Endothelial cell (in vitro differentiated cells): Measurements from ENCODE around the gene PPP2R2C. TPM values are rescaled to one million over a fixed set of nuclear protein-coding genes. Genes with fewer than 3 reads are reported as not detected.

Experiments used
- DNase-seq: peaks from one replicate; pipeline ENCODE4 v3.0.0; 2021; ENCODE audit warnings: low spot score
- H3K27ac Mint-ChIP-seq: one replicate; pipeline ENCODE4 v1.8.0; 2021; ENCODE audit warnings: mixed read lengths, inconsistent platforms; ENCODE audit not compliant: unreplicated experiment
- H3K27me3 Mint-ChIP-seq: one replicate; pipeline ENCODE4 v1.8.0; 2021; ENCODE audit warnings: mild to moderate bottlenecking, moderate library complexity, mixed read lengths, inconsistent platforms; ENCODE audit not compliant: unreplicated experiment
- H3K36me3 Mint-ChIP-seq: one replicate; pipeline ENCODE4 v1.8.0; 2021; ENCODE audit warnings: mild to moderate bottlenecking, low read depth, mixed read lengths, inconsistent platforms; ENCODE audit not compliant: unreplicated experiment
- H3K4me1 Mint-ChIP-seq: one replicate; pipeline ENCODE4 v1.8.0; 2021; ENCODE audit warnings: mild to moderate bottlenecking, mixed read lengths, inconsistent platforms; ENCODE audit not compliant: unreplicated experiment
- H3K4me3 Mint-ChIP-seq: one replicate; pipeline ENCODE4 v1.8.0; 2021; ENCODE audit warnings: mild to moderate bottlenecking, mixed read lengths, inconsistent platforms; ENCODE audit not compliant: unreplicated experiment
- H3K9me3 Mint-ChIP-seq: one replicate; pipeline ENCODE4 v1.8.0; 2021; ENCODE audit warnings: mixed read lengths, inconsistent platforms; ENCODE audit not compliant: unreplicated experiment
- CTCF ChIP-seq: fragments of 200-600 bp; sonication (generic); IDR thresholded peaks from one replicate; pipeline ENCODE4 v1.5.0; 2021; ENCODE audit warnings: antibody characterized with exemption; ENCODE audit not compliant: unreplicated experiment
- total RNA-seq: library from RNA; stranded (reverse); fragmentation: NEBNext Ultra II Directional; extraction: Animal tissue kit (Norgen Biotek cat#: 25700); gene quantifications from one replicate; pipeline ENCODE4 v1.2.1, GENCODE V29; 2021; ENCODE audit not compliant: unreplicated experiment

PPP2R2C gene
- total RNA-seq, 1 donor from 2014 or later, result 1.7 TPM

DNA sequence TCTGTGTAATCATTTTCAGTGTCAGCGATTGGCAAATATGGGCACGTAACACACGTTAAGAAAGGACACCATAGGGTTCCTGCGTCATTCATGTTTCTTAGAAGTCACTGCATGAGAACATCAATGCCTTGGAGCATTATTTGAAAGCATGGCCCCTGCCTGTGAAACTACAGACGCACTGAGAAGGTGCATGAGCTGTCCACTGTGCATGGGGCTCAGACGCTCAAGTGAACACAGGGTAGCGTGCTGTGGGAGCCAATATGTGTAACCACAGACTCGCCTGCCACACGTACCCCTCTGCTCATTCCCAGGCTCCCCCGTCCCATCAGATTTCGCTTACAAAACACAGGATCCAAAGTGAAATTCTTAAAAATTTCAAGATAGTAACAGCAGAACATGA, 6.5 kb downstream of the PPP2R2C start:
- Mint-ChIP-seq H3K27me3 (peaks cover 11% of the 10 kb centered on the region), H3K4me3 (no peak overlapping the region), H3K27ac (no peak overlapping the region), H3K9me3 (no peaks in the 10 kb centered on the region), H3K36me3 (no peaks in the 10 kb centered on the region), H3K4me1 (peaks cover 4% of the 10 kb centered on the region)
- DNase-seq, result no peak
- no peak for TF ChIP-seq CTCF

DNA sequence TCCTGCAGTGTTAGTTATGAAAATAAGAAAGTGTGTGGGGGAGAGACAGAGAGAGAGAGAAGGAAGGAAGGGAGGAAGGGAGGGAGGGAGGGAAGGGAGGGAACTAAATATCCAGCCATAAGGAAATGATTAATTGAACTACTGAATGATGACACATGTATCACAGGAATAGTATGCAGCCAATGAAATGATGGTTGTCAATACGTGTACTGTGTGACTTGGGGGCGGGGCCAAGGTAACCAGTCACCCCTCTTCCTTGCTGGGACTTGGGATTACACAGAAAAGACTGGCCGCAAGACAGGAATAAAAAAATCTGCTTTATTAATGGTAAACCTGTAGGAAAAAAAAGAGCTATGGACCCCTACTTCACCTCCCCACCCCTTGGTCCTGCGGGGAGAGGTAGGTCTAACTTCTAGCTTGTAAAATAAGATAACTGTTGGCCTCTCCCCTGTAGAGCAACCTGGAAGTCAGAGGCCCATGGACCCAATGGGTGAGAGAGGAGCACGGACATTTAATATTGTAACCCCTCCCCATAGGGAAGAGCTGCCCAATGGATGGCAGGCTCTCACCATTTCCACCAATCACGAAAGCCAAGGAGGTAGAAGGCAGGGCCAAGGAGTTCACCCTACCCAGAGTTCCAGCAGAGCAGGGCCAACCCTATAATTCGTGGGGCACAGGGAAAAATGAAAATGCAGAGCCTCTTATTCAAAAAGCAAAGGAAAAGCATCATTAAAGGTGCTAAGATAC, 7.4 kb downstream of the PPP2R2C start:
- peaks cover 11% of the 10 kb centered on the region for H3K27me3 Mint-ChIP-seq
- no peak overlapping the region for H3K27ac Mint-ChIP-seq
- no peaks in the 10 kb centered on the region for H3K36me3 Mint-ChIP-seq
- TF ChIP-seq CTCF, result no peak
- no peaks in the 10 kb centered on the region for H3K9me3 Mint-ChIP-seq
- DNase-seq, result no peak
- H3K4me1 Mint-ChIP-seq, result peaks cover 5% of the 10 kb centered on the region
- H3K4me3 Mint-ChIP-seq, result no peak overlapping the region

- no peak for DNase-seq
- no peak overlapping the region for H3K4me3 Mint-ChIP-seq
- no peaks in the 10 kb centered on the region for H3K9me3 Mint-ChIP-seq
- peaks cover 5% of the 10 kb centered on the region for H3K4me1 Mint-ChIP-seq
- no peak overlapping the region for H3K27ac Mint-ChIP-seq
- TF ChIP-seq CTCF, result no peak
- no peaks in the 10 kb centered on the region for H3K36me3 Mint-ChIP-seq
- peaks cover 11% of the 10 kb centered on the region for H3K27me3 Mint-ChIP-seq
Observed at GRCh38 chr4:6463311-6464289, 8.8 kb downstream of the PPP2R2C start.

DNA sequence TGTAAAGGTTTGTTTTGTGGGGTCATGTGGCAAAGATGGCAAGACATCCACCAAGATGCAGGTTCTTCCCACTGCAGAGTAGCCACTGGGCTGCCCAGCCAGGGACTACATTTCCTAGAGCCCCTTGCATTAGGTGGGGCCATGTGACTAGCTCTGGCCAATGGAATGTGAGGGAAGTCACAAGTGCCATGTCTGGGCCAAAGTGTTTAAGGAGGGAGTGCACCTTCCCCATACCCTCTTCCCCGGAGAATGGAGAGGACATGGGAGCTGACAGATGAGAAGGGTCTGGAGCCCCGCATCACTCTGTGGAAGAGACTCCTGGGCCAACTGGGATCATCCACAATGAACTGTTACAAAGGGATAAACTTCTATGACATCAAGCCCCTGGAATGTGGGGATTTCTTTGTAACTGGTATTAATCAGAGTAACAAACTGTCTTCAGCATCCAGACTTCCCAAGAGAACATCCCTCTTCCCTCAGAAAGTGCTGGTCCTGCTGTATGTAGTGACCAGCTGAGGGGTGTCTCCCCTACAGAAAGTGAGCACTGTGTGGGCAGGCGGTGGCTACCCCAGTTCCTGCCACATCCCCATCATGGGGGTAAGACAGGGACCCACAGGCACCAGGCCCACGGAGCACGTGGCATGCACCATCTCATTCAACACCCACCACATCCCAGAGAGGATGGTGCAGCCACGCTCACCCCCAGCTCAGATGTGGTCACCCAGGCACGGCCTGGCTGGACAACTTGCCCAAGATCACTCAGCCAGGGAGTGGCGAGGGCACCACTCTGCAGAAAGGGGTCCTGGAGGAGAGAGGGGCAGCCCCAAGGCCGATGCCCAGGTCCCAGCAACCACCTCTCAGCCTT, 10.9 kb downstream of the PPP2R2C start:
- TF ChIP-seq CTCF, result no peak
- no peak overlapping the region for H3K4me3 Mint-ChIP-seq
- H3K36me3 Mint-ChIP-seq, result no peaks in the 10 kb centered on the region
- H3K27me3 Mint-ChIP-seq, result peaks cover 8% of the 10 kb centered on the region
- H3K4me1 Mint-ChIP-seq, result peaks cover 5% of the 10 kb centered on the region
- H3K9me3 Mint-ChIP-seq, result no peaks in the 10 kb centered on the region
- H3K27ac Mint-ChIP-seq, result no peak overlapping the region
- no peak for DNase-seq
